ENCODE data around the gene SPINK7. TPM values are rescaled to one million over a fixed set of nuclear protein-coding genes. Genes with fewer than 3 reads are reported as not detected.
"Not testable (repeated sequence)": the region's sequence is repeated elsewhere in the genome, so short reads cannot be mapped to it uniquely, and the experiment has no call there.

Gene SPINK7
- polyA plus RNA-seq, 1 donor (not counting 4 experiments of a cell fraction or from before 2014, with no cell fraction given): 0.87 TPM

GRCh38 chr5:148268566-148268965 is 43.7 kb upstream of the SPINK7 start, which contains the start of gene SPINK13:
Gene SPINK13, plus strand, starts transcription at chr5:148268794. Its CDS starts 1,279 bp downstream, at chr5:148270073.
- Histone ChIP-seq H3K4me2 (ENCODE audit: control insufficient read depth, extremely low read depth, insufficient read depth, low read depth, low read length) (no peak within 1 kb of the TSS), H3K36me3 (ENCODE audit: control insufficient read depth in 2 of 2, extremely low read depth in 1 of 2, insufficient read depth in 2 of 2, low read length in 2 of 2) (no peaks in the 10 kb centered on the region), H3K27me3 (ENCODE audit: control insufficient read depth, extremely low read depth, insufficient read depth, low read length) (no peaks in the 10 kb centered on the region), H4K20me1 (ENCODE audit: control insufficient read depth, extremely low read depth, insufficient read depth, low read length) (no peaks in the 10 kb centered on the region), H3K79me2 (ENCODE audit: control insufficient read depth, insufficient read depth, low read length) (no peaks in the 10 kb centered on the region), H3K4me1 (ENCODE audit: control insufficient read depth, extremely low read depth, insufficient read depth, low read length) (no peaks in the 10 kb centered on the region), H3K4me3 (ENCODE audit: control insufficient read depth in 2 of 3, extremely low read depth in 1 of 3, insufficient read depth in 2 of 3, low read depth in 1 of 3, low read length in 3 of 3) (no peak within 1 kb of the TSS), H3K27ac (ENCODE audit: control insufficient read depth, insufficient read depth, low read length) (no peak within 1 kb of the TSS), H2AFZ (ENCODE audit: control insufficient read depth, low read length) (no peak within 1 kb of the TSS), H3K9me3 (ENCODE audit: control insufficient read depth, low read depth, low read length) (no peaks in the 10 kb centered on the region), H3K9me1 (ENCODE audit: control insufficient read depth, extremely low read depth, insufficient read depth, low read length) (no peaks in the 10 kb centered on the region), H3K9ac (ENCODE audit: control insufficient read depth, extremely low read depth, insufficient read depth, low read length) (no peak within 1 kb of the TSS)
- dilution Hi-C loops (cut with MboI; ENCODE audit: extremely low pct_ligation_motif_present, low sequenced_read_pairs): no loop called here
- TF ChIP-seq EZH2 (IDR thresholded peaks at IDR 0.05; ENCODE audit: low read length): no peak
- DNase-seq (ENCODE audit: low read depth, low spot score): no peak
- peak; percentile 17 for FAIRE-seq

- H2AFZ ChIP-seq (ENCODE audit: control insufficient read depth, low read length); H3K27ac ChIP-seq (ENCODE audit: control insufficient read depth, insufficient read depth, low read length); DNase-seq (ENCODE audit: low read depth, low spot score); FAIRE-seq; H3K4me3 ChIP-seq (ENCODE audit: control insufficient read depth in 2 of 3, extremely low read depth in 1 of 3, insufficient read depth in 2 of 3, low read depth in 1 of 3, low read length in 3 of 3); H3K9me3 ChIP-seq (ENCODE audit: control insufficient read depth, low read depth, low read length); H3K27me3 ChIP-seq (ENCODE audit: control insufficient read depth, extremely low read depth, insufficient read depth, low read length); H3K79me2 ChIP-seq (ENCODE audit: control insufficient read depth, insufficient read depth, low read length); H3K4me1 ChIP-seq (ENCODE audit: control insufficient read depth, extremely low read depth, insufficient read depth, low read length); H3K9me1 ChIP-seq (ENCODE audit: control insufficient read depth, extremely low read depth, insufficient read depth, low read length); H3K9ac ChIP-seq (ENCODE audit: control insufficient read depth, extremely low read depth, insufficient read depth, low read length); H4K20me1 ChIP-seq (ENCODE audit: control insufficient read depth, extremely low read depth, insufficient read depth, low read length); H3K36me3 ChIP-seq (ENCODE audit: control insufficient read depth in 2 of 2, extremely low read depth in 1 of 2, insufficient read depth in 2 of 2, low read length in 2 of 2); dilution Hi-C loops (cut with MboI; ENCODE audit: extremely low pct_ligation_motif_present, low sequenced_read_pairs); H3K4me2 ChIP-seq (ENCODE audit: control insufficient read depth, extremely low read depth, insufficient read depth, low read depth, low read length): not testable (repeated sequence)
These were observed 37.1 kb upstream of the SPINK7 start for GRCh38 chr5:148275129-148275528.

- H2AFZ ChIP-seq (ENCODE audit: control insufficient read depth, low read length); H3K4me2 ChIP-seq (ENCODE audit: control insufficient read depth, extremely low read depth, insufficient read depth, low read depth, low read length); FAIRE-seq; H3K79me2 ChIP-seq (ENCODE audit: control insufficient read depth, insufficient read depth, low read length); H3K36me3 ChIP-seq (ENCODE audit: control insufficient read depth in 2 of 2, extremely low read depth in 1 of 2, insufficient read depth in 2 of 2, low read length in 2 of 2); H4K20me1 ChIP-seq (ENCODE audit: control insufficient read depth, extremely low read depth, insufficient read depth, low read length); H3K4me1 ChIP-seq (ENCODE audit: control insufficient read depth, extremely low read depth, insufficient read depth, low read length); H3K9me1 ChIP-seq (ENCODE audit: control insufficient read depth, extremely low read depth, insufficient read depth, low read length); dilution Hi-C loops (cut with MboI; ENCODE audit: extremely low pct_ligation_motif_present, low sequenced_read_pairs); H3K9me3 ChIP-seq (ENCODE audit: control insufficient read depth, low read depth, low read length); H3K27me3 ChIP-seq (ENCODE audit: control insufficient read depth, extremely low read depth, insufficient read depth, low read length); H3K4me3 ChIP-seq (ENCODE audit: control insufficient read depth in 2 of 3, extremely low read depth in 1 of 3, insufficient read depth in 2 of 3, low read depth in 1 of 3, low read length in 3 of 3); H3K9ac ChIP-seq (ENCODE audit: control insufficient read depth, extremely low read depth, insufficient read depth, low read length); H3K27ac ChIP-seq (ENCODE audit: control insufficient read depth, insufficient read depth, low read length); DNase-seq (ENCODE audit: low read depth, low spot score): not testable (repeated sequence)
These were observed 31.3 kb upstream of the SPINK7 start for GRCh38 chr5:148280893-148281292.

GRCh38 chr5:148281336-148281735 is 30.9 kb upstream of the SPINK7 start:
- DNase-seq (ENCODE audit: low read depth, low spot score); H3K4me3 ChIP-seq (ENCODE audit: control insufficient read depth in 2 of 3, extremely low read depth in 1 of 3, insufficient read depth in 2 of 3, low read depth in 1 of 3, low read length in 3 of 3); FAIRE-seq; H3K27me3 ChIP-seq (ENCODE audit: control insufficient read depth, extremely low read depth, insufficient read depth, low read length); H3K9ac ChIP-seq (ENCODE audit: control insufficient read depth, extremely low read depth, insufficient read depth, low read length); H3K9me1 ChIP-seq (ENCODE audit: control insufficient read depth, extremely low read depth, insufficient read depth, low read length); dilution Hi-C loops (cut with MboI; ENCODE audit: extremely low pct_ligation_motif_present, low sequenced_read_pairs); H3K27ac ChIP-seq (ENCODE audit: control insufficient read depth, insufficient read depth, low read length); H3K4me2 ChIP-seq (ENCODE audit: control insufficient read depth, extremely low read depth, insufficient read depth, low read depth, low read length); H2AFZ ChIP-seq (ENCODE audit: control insufficient read depth, low read length); H3K79me2 ChIP-seq (ENCODE audit: control insufficient read depth, insufficient read depth, low read length); H4K20me1 ChIP-seq (ENCODE audit: control insufficient read depth, extremely low read depth, insufficient read depth, low read length); H3K36me3 ChIP-seq (ENCODE audit: control insufficient read depth in 2 of 2, extremely low read depth in 1 of 2, insufficient read depth in 2 of 2, low read length in 2 of 2); H3K4me1 ChIP-seq (ENCODE audit: control insufficient read depth, extremely low read depth, insufficient read depth, low read length); H3K9me3 ChIP-seq (ENCODE audit: control insufficient read depth, low read depth, low read length): not testable (repeated sequence)
